HepG2 (cell line): Measurements from ENCODE around the gene DAB2IP. TPM values are rescaled to one million over a fixed set of nuclear protein-coding genes. Genes with fewer than 3 reads are reported as not detected.

Source experiments
- ARNTL ChIP-seq: sonication (generic); formaldehyde crosslinking; IDR thresholded peaks from 2 replicates; pipeline ENCODE4 v1.4.0; 2020; ENCODE audit warnings: mild to moderate bottlenecking, missing genetic modification reagents
- CBX5 ChIP-seq: sonication (generic); formaldehyde crosslinking; IDR thresholded peaks from 2 replicates; pipeline ENCODE4 v1.4.0; 2020; ENCODE audit warnings: missing genetic modification reagents, borderline replicate concordance
- CHD2 ChIP-seq: IDR thresholded peaks from 2 replicates; pipeline ENCODE4 v1.6.1; 2011; ENCODE audit warnings: low read depth, low read length, improper control_type of control experiment
- FOSL2 ChIP-seq: sonication (generic); formaldehyde crosslinking; IDR thresholded peaks from 2 replicates; pipeline ENCODE4 v1.4.0; 2020; ENCODE audit warnings: missing genetic modification reagents
- FOXC1 ChIP-seq: sonication (generic); formaldehyde crosslinking; IDR thresholded peaks from 2 replicates; pipeline ENCODE4 v1.8.0; 2022; ENCODE audit warnings: mild to moderate bottlenecking, missing genetic modification reagents, borderline replicate concordance
- FOXK2 ChIP-seq: fragments of 450-650 bp; IDR thresholded peaks from 2 replicates; pipeline ENCODE4 v1.6.1; 2016
- HOXA7 ChIP-seq: sonication (generic); formaldehyde crosslinking; IDR thresholded peaks from 2 replicates; pipeline ENCODE4 v1.8.1; 2022; ENCODE audit warnings: mild to moderate bottlenecking, missing genetic modification reagents, moderate library complexity
- NAIF1 ChIP-seq: sonication (generic); formaldehyde crosslinking; IDR thresholded peaks from 2 replicates; pipeline ENCODE4 v1.5.0; 2020; ENCODE audit warnings: mild to moderate bottlenecking, missing genetic modification reagents, borderline replicate concordance
- RBFOX2 ChIP-seq: fragments of 200-400 bp; formaldehyde crosslinking; IDR thresholded peaks from 2 replicates; pipeline ENCODE4 v1.6.1; 2017; ENCODE audit warnings: low read depth, mild to moderate bottlenecking, low read length
- RFX5 ChIP-seq: IDR thresholded peaks from 2 replicates; pipeline ENCODE4 v1.6.1; 2011; ENCODE audit warnings: low read depth, low read length, improper control_type of control experiment
- SP1 ChIP-seq, 2 experiments: fragments of 450-650 bp in 1 of 2; sonication (generic) in 1 of 2; formaldehyde crosslinking in 1 of 2; IDR thresholded peaks; 2 replicates each; pipeline versions ENCODE4 v1.4.0 to v1.6.1; 2016 to 2020; ENCODE audit warnings: missing genetic modification reagents in 1 of 2
- ZFP37 ChIP-seq: sonication (generic); formaldehyde crosslinking; IDR thresholded peaks from 2 replicates; pipeline ENCODE4 v1.4.0; 2020; ENCODE audit warnings: missing genetic modification reagents, borderline replicate concordance
- ZMYM4 ChIP-seq: sonication (generic); formaldehyde crosslinking; IDR thresholded peaks from 2 replicates; pipeline ENCODE4 v1.8.1; 2023; ENCODE audit warnings: mild to moderate bottlenecking, missing genetic modification reagents
- ZNF501 ChIP-seq: sonication (generic); formaldehyde crosslinking; IDR thresholded peaks from 2 replicates; pipeline ENCODE4 v1.5.1; 2020; ENCODE audit warnings: mild to moderate bottlenecking, moderate library complexity, missing genetic modification reagents
- ZNF605 ChIP-seq: sonication (generic); formaldehyde crosslinking; IDR thresholded peaks from 2 replicates; pipeline ENCODE4 v1.8.0; 2022; ENCODE audit warnings: mild to moderate bottlenecking, missing genetic modification reagents
- ZNF747 ChIP-seq: sonication (generic); formaldehyde crosslinking; IDR thresholded peaks from 2 replicates; pipeline ENCODE4 v1.8.1; 2023; ENCODE audit warnings: missing genetic modification reagents, mild to moderate bottlenecking, borderline replicate concordance
- ZNF768 ChIP-seq: sonication (generic); formaldehyde crosslinking; IDR thresholded peaks from 2 replicates; pipeline ENCODE4 v1.4.0; 2020; ENCODE audit warnings: missing genetic modification reagents
- ZSCAN29 ChIP-seq: sonication (generic); formaldehyde crosslinking; conservative IDR thresholded peaks from 2 replicates; pipeline ENCODE4 v1.4.0; 2020; ENCODE audit warnings: mild to moderate bottlenecking, missing genetic modification reagents
- polyA plus RNA-seq, 8 experiments: library from polyadenylated mRNA; depleted of rRNA in 3 of 8; stranded (reverse) in 7 of 8; unstranded in 1 of 8; fragments of >200 nt; fragmentation: Illumina TruSeq in 4 of 8; extraction: Trizol in 4 of 8; gene quantifications; 2 replicates each; pipeline versions ENCODE4 v1.2.1 to v1.2.3, GENCODE V29; 2011 to 2016; ENCODE audit warnings: low read depth in 4 of 8, missing spikeins in 1 of 8, mixed read lengths in 1 of 8; ENCODE audit not compliant: insufficient read depth in 1 of 8
- total RNA-seq, 5 experiments: library from RNA; depleted of rRNA; stranded (reverse); fragments of >200 nt; fragmentation: Illumina TruSeq; extraction: Trizol; gene quantifications; 2 replicates each; pipeline ENCODE4 v1.2.3, GENCODE V29; 2016; ENCODE audit warnings: low read depth in 1 of 5
- TF ChIP-seq, protein P1 (sequence below): sonication (generic); formaldehyde crosslinking; IDR thresholded peaks from 2 replicates; pipeline ENCODE4 v1.5.1; 2020; ENCODE audit warnings: mild to moderate bottlenecking, missing genetic modification reagents, borderline replicate concordance
- TF ChIP-seq, protein P2 (sequence below): sonication (generic); formaldehyde crosslinking; IDR thresholded peaks from 2 replicates; pipeline ENCODE4 v1.9.0; 2022; ENCODE audit warnings: missing genetic modification reagents, mild to moderate bottlenecking, borderline replicate concordance
- TF ChIP-seq, protein P3 (sequence below): sonication (generic); formaldehyde crosslinking; IDR thresholded peaks from 2 replicates; pipeline ENCODE4 v1.5.0; 2020; ENCODE audit warnings: missing genetic modification reagents
- TF ChIP-seq, protein P4 (sequence below), 2 experiments: sonication (generic) in 1 of 2; formaldehyde crosslinking in 1 of 2; IDR thresholded peaks; 2 replicates each; pipeline versions ENCODE4 v1.4.0 to v1.6.1; 2018 to 2020; ENCODE audit warnings: missing genetic modification reagents in 2 of 2, borderline replicate concordance in 1 of 2, low read depth in 1 of 2, mild to moderate bottlenecking in 1 of 2, missing biosample characterization in 1 of 2

Gene DAB2IP
- total and polyA plus RNA-seq, 2 of the 13 experiments (the other 11 are each of a cell fraction or from before 2014, with no cell fraction given) = 25.3 to 37.9 TPM

DNA sequence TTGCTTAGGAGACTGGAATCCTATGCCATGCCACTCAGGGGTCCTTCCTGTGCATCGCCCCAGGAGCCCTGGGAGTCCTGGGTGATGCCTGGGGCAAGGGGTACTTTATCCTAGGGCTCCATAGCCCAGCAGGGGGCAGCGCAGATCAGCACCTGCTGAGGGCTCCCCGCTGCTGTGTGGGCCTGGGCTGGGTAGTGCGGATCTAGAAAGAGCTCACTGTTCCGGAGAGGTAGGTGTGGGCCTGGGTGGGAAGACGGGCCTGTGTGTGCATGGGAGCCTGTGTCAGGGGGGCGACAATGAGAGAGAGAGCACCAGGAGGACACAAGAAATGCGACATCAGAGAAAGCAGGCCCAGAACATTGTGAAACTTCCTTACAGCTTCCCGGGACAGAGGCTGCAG is 11.4 kb upstream of the DAB2IP start (continued):
- TF ChIP-seq ZMYM4 = 0 out of 2 replicates have a peak, but pooled peaks have one; percentile 9
- no peak for TF ChIP-seq CHD2
- no peak for TF ChIP-seq NAIF1 (CRISPR knock-in tag)
- no peak for TF ChIP-seq ZSCAN29 (CRISPR knock-in tag)
- no peak for TF ChIP-seq FOXC1 (CRISPR knock-in tag)
- TF ChIP-seq ZFP37 (CRISPR knock-in tag) = no peak
- TF ChIP-seq, protein P1, sequence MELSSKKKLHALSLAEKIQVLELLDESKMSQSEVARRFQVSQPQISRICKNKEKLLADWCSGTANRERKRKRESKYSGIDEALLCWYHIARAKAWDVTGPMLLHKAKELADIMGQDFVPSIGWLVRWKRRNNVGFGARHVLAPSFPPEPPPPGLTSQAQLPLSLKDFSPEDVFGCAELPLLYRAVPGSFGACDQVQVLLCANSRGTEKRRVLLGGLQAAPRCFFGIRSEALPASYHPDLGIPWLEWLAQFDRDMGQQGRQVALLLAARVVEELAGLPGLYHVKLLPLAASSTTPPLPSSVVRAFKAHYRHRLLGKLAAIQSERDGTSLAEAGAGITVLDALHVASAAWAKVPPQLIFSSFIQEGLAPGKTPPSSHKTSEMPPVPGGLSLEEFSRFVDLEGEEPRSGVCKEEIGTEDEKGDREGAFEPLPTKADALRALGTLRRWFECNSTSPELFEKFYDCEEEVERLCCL (CRISPR knock-in tag) = no peak
- no peak for TF ChIP-seq SP1 (IDR thresholded peaks at IDR 0.05)
- TF ChIP-seq SP1 (CRISPR knock-in tag; IDR thresholded peaks at IDR 0.05) = no peak
- no peak for TF ChIP-seq RFX5
- no peak for TF ChIP-seq ARNTL (CRISPR knock-in tag)
- TF ChIP-seq HOXA7 = no peak
- TF ChIP-seq, protein P2, sequence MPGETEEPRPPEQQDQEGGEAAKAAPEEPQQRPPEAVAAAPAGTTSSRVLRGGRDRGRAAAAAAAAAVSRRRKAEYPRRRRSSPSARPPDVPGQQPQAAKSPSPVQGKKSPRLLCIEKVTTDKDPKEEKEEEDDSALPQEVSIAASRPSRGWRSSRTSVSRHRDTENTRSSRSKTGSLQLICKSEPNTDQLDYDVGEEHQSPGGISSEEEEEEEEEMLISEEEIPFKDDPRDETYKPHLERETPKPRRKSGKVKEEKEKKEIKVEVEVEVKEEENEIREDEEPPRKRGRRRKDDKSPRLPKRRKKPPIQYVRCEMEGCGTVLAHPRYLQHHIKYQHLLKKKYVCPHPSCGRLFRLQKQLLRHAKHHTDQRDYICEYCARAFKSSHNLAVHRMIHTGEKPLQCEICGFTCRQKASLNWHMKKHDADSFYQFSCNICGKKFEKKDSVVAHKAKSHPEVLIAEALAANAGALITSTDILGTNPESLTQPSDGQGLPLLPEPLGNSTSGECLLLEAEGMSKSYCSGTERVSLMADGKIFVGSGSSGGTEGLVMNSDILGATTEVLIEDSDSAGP (CRISPR knock-in tag) = 0 out of 2 replicates have a peak, but pooled peaks have one; percentile 22
- TF ChIP-seq CBX5 (CRISPR knock-in tag) = peak; percentile 24; the same call in 1 of the 2 replicates
- no peak for TF ChIP-seq FOXK2
- TF ChIP-seq, protein P3, sequence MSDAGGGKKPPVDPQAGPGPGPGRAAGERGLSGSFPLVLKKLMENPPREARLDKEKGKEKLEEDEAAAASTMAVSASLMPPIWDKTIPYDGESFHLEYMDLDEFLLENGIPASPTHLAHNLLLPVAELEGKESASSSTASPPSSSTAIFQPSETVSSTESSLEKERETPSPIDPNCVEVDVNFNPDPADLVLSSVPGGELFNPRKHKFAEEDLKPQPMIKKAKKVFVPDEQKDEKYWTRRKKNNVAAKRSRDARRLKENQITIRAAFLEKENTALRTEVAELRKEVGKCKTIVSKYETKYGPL = no peak
- TF ChIP-seq FOSL2 (CRISPR knock-in tag) = 0 out of 2 replicates have a peak, but pooled peaks have one; percentile 29
- peak; percentile 60; the same call in 1 of the 2 replicates for TF ChIP-seq ZNF501 (CRISPR knock-in tag)
- TF ChIP-seq ZNF768 (CRISPR knock-in tag) = peak; percentile 56; the same call in 1 of the 2 replicates
- no peak for TF ChIP-seq ZNF747
- TF ChIP-seq ZNF605 (CRISPR knock-in tag) = no peak
- TF ChIP-seq, protein P4, sequence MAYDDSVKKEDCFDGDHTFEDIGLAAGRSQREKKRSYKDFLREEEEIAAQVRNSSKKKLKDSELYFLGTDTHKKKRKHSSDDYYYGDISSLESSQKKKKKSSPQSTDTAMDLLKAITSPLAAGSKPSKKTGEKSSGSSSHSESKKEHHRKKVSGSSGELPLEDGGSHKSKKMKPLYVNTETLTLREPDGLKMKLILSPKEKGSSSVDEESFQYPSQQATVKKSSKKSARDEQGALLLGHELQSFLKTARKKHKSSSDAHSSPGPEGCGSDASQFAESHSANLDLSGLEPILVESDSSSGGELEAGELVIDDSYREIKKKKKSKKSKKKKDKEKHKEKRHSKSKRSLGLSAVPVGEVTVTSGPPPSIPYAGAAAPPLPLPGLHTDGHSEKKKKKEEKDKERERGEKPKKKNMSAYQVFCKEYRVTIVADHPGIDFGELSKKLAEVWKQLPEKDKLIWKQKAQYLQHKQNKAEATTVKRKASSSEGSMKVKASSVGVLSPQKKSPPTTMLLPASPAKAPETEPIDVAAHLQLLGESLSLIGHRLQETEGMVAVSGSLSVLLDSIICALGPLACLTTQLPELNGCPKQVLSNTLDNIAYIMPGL (CRISPR knock-in tag; IDR thresholded peaks at IDR 0.05; ENCODE audit: borderline replicate concordance in 1 of 2, low read depth in 1 of 2) = peak; percentile 21 to 63; a peak in 2 of 4 replicates
- no peak for TF ChIP-seq RBFOX2
